SHP77 treated with DMSO at 0.1 percent for 48 hours (cell line): ENCODE results near the gene PYURF.

ENCODE experiments used
- DNase-seq: peaks from one replicate; lab custom pipeline; 2025; lab: John Stamatoyannopoulos, UW

Gene PYURF

DNA sequence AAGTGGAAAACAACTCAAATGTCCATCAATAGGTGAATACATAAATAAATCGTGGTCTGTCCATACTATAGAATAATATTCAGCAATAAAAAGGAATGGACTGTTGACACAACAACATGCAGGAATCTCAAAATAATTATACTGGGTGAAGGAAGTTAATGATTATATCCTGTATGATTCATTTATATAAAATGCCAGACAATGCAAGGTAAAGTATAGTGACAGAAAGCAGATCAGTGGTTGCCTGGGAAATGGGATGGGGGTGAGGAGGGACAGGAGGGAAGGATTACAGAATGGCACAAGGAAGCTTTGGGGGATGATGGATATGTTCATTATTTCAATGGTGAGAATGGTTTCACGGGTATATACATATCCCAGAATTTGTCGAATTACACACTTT is 12.3 kb downstream of the PYURF start:
- DNase-seq = no peak

DNA sequence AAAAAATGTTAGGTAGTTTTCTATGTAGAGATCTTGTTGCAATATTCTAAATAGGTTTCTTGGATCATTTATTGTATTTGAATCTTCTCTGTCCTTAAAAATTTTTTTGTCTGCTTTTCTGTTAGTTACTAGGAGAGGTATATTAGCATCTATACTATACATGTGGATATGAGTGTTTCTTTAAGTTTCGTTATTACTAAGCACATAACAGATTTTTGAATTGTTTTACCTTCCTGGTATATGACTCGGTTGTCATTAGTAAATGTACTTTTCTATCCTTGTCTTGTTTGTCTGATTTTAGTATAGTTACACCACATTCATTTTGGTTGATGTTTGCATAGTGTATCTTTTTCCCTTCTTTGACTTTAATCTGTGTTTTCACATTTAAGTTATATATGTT is 20.2 kb downstream of the PYURF start:
- DNase-seq = no peak

DNA sequence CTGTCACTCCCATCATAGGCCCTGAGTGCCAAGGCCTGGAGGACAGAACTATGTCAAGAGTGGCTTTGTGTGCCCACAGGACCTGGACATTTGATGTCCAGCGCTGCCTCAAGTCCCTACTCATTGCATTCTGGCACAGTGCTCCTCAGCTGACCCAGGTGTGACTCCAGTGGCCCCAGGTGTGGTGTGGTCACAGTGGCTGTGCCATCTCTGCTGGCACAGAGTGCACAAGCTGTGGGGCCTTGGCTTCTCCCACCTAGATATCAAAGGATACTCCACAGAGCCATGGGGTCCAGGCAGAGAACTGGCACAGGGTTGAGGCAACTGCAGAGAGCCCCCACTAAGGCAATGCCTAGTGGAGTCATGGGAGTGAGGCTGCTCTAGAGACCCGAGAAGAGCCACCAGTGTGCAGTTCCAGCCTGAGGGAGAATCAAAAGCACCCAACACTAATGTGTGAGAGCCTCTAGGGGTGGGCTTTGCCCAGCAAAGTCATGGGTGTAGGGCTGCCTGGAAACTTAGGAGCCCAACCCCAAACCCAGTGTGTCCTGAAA is 25.6 kb downstream of the PYURF start:
- DNase-seq = no peak

DNA sequence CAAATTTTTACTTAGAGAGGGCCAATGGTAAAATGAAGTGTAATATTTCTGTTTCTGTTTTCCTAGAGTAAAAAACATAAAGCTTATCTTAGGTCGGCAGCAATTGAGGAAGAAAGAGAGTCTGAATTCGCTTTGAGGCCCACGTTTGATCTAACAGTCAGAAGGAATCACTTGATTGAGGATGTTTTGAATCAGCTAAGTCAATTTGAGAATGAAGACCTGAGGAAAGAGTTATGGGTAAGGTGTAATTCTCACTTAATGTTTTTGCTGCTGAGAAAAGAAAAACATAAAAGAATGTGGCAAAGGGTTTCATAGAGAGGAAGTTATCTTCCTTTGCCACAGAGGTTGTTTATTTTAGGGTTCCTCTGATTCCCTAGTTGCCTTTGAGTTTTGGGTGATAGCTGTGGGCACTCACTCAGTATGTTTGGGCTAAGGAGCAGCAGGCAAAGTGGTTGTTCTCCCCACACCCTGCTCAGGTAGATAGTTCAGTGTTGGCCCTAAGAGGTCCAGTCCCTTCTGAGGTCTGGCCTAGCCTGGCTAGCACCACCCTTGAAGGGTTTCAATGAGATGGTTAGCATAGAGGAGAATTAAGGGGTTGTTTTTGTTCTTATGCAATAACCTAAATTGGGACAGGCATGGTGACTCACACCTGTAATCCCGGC is 34.3 kb downstream of the PYURF start:
- no peak for DNase-seq

DNA sequence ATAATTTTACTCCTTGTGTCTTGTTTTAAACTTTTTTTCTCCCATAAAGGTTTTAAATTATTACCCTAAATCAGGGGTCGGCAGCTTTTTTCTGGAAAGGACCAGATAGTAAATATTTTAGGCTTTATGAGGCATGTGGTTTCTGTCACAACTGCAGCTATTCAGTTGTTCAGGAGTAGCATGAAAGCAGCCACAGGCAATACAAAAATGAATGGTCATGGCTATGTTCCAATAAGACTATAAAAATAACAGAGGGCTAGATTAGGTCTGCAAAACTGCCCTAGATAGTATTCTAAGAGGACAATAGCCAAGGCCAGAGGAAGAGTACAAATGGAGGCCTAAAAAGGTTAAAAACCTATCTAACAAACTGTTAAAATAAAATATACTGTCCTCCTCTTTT is 42.0 kb downstream of the PYURF start:
- no peak for DNase-seq

DNA sequence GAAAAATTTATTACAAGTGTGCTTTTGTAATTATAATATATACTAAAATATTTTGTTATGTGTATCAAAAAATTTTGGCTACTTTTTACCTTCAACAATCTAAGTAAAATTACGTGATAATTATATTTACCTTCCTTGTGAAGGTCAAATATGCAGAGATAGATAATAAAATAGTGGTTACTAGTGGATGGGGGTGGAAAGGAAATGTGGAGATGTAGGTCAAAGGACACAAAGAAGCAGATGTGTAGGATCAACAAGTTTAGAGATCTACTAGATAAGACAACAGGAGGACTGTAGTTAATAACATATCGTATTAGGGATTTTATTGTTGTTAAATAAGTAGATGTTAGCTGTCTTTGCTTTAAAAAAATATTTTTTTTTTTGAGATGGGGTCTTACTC is 45.3 kb downstream of the PYURF start:
- DNase-seq = no peak

DNA sequence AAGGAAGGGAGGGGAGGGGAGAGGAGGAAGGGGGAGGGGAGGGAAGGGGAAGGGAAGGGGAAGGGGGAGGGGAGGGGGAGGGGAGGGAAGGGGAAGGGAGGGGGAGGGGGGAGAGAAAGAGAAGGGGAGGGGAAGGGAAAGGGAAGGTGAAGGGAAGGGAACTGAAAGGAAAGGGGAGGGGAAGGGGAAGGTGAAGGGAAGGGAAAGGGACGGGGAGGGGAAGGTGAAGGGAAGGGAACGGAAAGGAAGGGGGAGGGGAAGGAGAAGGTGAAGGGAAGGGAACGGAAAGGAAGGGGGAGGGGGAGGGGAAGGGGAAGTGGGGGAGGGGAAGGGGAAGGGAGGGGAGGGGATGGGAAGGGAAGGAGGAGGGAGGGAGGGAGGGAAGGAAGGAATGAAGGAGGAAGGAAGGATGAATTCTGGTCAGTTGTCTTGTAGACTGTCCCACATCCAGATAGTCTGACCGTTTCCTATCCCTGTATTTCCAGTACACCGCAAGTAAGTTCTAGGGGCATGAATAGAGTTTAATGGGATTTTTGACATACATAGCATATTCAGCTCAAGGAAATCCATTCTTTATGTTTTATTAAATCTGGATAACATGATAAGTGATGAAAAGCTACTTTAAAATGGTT is 46.2 kb downstream of the PYURF start:
- no peak for DNase-seq
